WTC11 (cell line): ENCODE data around the gene MGAT5B. TPM values are rescaled to one million over a fixed set of nuclear protein-coding genes. Genes with fewer than 3 reads are reported as not detected.

ENCODE experiments used
- ATAC-seq: fragments of 200-7000 bp; cut with Tn5 transposase; 2 replicates; pipeline ENCODE4 v1.10.0; 2021; ENCODE audit warnings: mild to moderate bottlenecking, moderate library complexity
- CTCF ChIA-PET: fragments of 300-600 bp; sonication (Branson Sonifier 250); formaldehyde crosslinking; loops from one replicate; lab custom pipeline; 2021; ENCODE audit warnings: antibody characterized with exemption; lab: Charles Lee
- POLR2A ChIA-PET: fragments of 350-600 bp; sonication (Branson Sonifier 250); formaldehyde crosslinking; loops from one replicate; lab custom pipeline; 2021; ENCODE audit warnings: antibody characterized with exemption; lab: Charles Lee
- DNase-seq: peaks from one replicate; pipeline ENCODE4 v3.0.0; 2021; ENCODE audit warnings: low spot score
- H3K27ac Mint-ChIP-seq: 2 replicates; pipeline ENCODE4 v1.8.0; 2021; ENCODE audit warnings: mixed read lengths
- H3K27me3 Mint-ChIP-seq: 2 replicates; pipeline ENCODE4 v1.8.0; 2021; ENCODE audit warnings: low read depth, mild to moderate bottlenecking, moderate library complexity, mixed read lengths
- H3K36me3 Mint-ChIP-seq: 2 replicates; pipeline ENCODE4 v1.8.0; 2021; ENCODE audit warnings: mixed read lengths
- H3K4me1 Mint-ChIP-seq: 2 replicates; pipeline ENCODE4 v1.8.0; 2022; ENCODE audit warnings: mixed read lengths
- H3K4me3 Mint-ChIP-seq: 2 replicates; pipeline ENCODE4 v1.8.0; 2021; ENCODE audit warnings: mild to moderate bottlenecking, moderate library complexity, mixed read lengths
- H3K9me3 Mint-ChIP-seq: 2 replicates; pipeline ENCODE4 v1.8.0; 2021; ENCODE audit warnings: mixed read lengths
- CTCF ChIP-seq: fragments of 200-600 bp; IDR thresholded peaks from 2 replicates; pipeline ENCODE4 v1.8.0; 2022; ENCODE audit warnings: antibody characterized with exemption
- GABPB1 ChIP-seq: sonication (generic); formaldehyde crosslinking; IDR thresholded peaks from 2 replicates; pipeline ENCODE4 v1.8.1; 2023; ENCODE audit warnings: mild to moderate bottlenecking, missing genetic modification reagents
- NFATC4 ChIP-seq: fragments of 250-450 bp; sonication (Bioruptor Pico); IDR thresholded peaks from 2 replicates; pipeline ENCODE4 v1.9.0; 2021; ENCODE audit warnings: mild to moderate bottlenecking
- NFYB ChIP-seq: sonication (generic); formaldehyde crosslinking; conservative IDR thresholded peaks from 2 replicates; pipeline ENCODE4 v1.8.0; 2022; ENCODE audit warnings: low read depth, missing genetic modification reagents
- PRDM15 ChIP-seq: sonication (generic); formaldehyde crosslinking; IDR thresholded peaks from 2 replicates; pipeline ENCODE4 v1.8.0; 2022; ENCODE audit warnings: missing genetic modification reagents
- RORB ChIP-seq: fragments of 250-450 bp; sonication (Bioruptor Pico); IDR thresholded peaks from 2 replicates; pipeline ENCODE4 v1.9.0; 2021; ENCODE audit warnings: mild to moderate bottlenecking
- SOX15 ChIP-seq: fragments of 250-450 bp; sonication (Bioruptor Pico); IDR thresholded peaks from 2 replicates; pipeline ENCODE4 v1.9.0; 2021; ENCODE audit warnings: mild to moderate bottlenecking
- TP53 ChIP-seq: sonication (generic); formaldehyde crosslinking; IDR thresholded peaks from 2 replicates; pipeline ENCODE4 v1.8.1; 2023; ENCODE audit warnings: mild to moderate bottlenecking, missing genetic modification reagents
- USF2 ChIP-seq: sonication (generic); formaldehyde crosslinking; IDR thresholded peaks from 2 replicates; pipeline ENCODE4 v1.8.1; 2023; ENCODE audit warnings: mild to moderate bottlenecking, missing genetic modification reagents, moderate library complexity
- ZBTB21 ChIP-seq: sonication (generic); formaldehyde crosslinking; IDR thresholded peaks from 2 replicates; pipeline ENCODE4 v1.8.1; 2023; ENCODE audit warnings: mild to moderate bottlenecking, missing genetic modification reagents, borderline replicate concordance
- ZNF219 ChIP-seq: sonication (generic); formaldehyde crosslinking; IDR thresholded peaks from 2 replicates; pipeline ENCODE4 v1.8.0; 2023; ENCODE audit warnings: missing genetic modification reagents, mild to moderate bottlenecking, borderline replicate concordance
- ZNF671 ChIP-seq: fragments of 250-450 bp; sonication (Bioruptor Pico); IDR thresholded peaks from 2 replicates; pipeline ENCODE4 v1.8.0; 2021; ENCODE audit warnings: mild to moderate bottlenecking
- total RNA-seq: library from RNA; stranded (reverse); gene quantifications from 3 replicates; pipeline ENCODE4 v1.2.3, GENCODE V29; 2021
- TF ChIP-seq, protein P1 (sequence below): sonication (generic); formaldehyde crosslinking; IDR thresholded peaks from 2 replicates; pipeline ENCODE4 v1.8.0; 2023; ENCODE audit warnings: missing genetic modification reagents, mild to moderate bottlenecking, borderline replicate concordance

Gene MGAT5B
- total RNA-seq, 1 experiment from 2014 or later = 11.6 TPM

GRCh38 chr17:76830987-76831715 lies 37.1 kb upstream of the MGAT5B start:
- POLR2A ChIA-PET = no interaction called here
- CTCF ChIA-PET = no interaction called here
- Mint-ChIP-seq H3K36me3 (no peaks in the 10 kb centered on the region), H3K27me3 (no peaks in the 10 kb centered on the region), H3K4me3 (no peak overlapping the region), H3K4me1 (peaks cover 10% of the 10 kb centered on the region), H3K27ac (no peak overlapping the region), H3K9me3 (no peaks in the 10 kb centered on the region)
- DNase-seq (no peak), ATAC-seq (no peak)
- no peak for TF ChIP-seq NFATC4 (CRISPR knock-in tag)

GRCh38 chr17:76833034-76833644 lies 35.1 kb upstream of the MGAT5B start:
- Mint-ChIP-seq H3K4me3 (no peak overlapping the region), H3K4me1 (peaks cover 3% of the 10 kb centered on the region; the same call in 1 of the 2 replicates), H3K36me3 (no peaks in the 10 kb centered on the region), H3K27ac (no peak overlapping the region), H3K9me3 (no peaks in the 10 kb centered on the region), H3K27me3 (no peaks in the 10 kb centered on the region)
- ChIA-PET CTCF (interaction anchor here (1.5 kb wide), 1 partner anchor 223 kb away, joined by 4 read pairs; no protein-coding TSS in a partner anchor), POLR2A (no interaction called here)
- DNase-seq = no peak
- no peak for ATAC-seq
- TF ChIP-seq NFYB (CRISPR knock-in tag) (no peak), TP53 (CRISPR knock-in tag) (no peak), CTCF (no peak), SOX15 (CRISPR knock-in tag) (no peak), RORB (CRISPR knock-in tag) (no peak), ZNF671 (CRISPR knock-in tag) (no peak), ZBTB21 (no peak), GABPB1 (no peak), USF2 (no peak), PRDM15 (no peak), ZNF219 (CRISPR knock-in tag) (no peak)
- TF ChIP-seq, protein P1, sequence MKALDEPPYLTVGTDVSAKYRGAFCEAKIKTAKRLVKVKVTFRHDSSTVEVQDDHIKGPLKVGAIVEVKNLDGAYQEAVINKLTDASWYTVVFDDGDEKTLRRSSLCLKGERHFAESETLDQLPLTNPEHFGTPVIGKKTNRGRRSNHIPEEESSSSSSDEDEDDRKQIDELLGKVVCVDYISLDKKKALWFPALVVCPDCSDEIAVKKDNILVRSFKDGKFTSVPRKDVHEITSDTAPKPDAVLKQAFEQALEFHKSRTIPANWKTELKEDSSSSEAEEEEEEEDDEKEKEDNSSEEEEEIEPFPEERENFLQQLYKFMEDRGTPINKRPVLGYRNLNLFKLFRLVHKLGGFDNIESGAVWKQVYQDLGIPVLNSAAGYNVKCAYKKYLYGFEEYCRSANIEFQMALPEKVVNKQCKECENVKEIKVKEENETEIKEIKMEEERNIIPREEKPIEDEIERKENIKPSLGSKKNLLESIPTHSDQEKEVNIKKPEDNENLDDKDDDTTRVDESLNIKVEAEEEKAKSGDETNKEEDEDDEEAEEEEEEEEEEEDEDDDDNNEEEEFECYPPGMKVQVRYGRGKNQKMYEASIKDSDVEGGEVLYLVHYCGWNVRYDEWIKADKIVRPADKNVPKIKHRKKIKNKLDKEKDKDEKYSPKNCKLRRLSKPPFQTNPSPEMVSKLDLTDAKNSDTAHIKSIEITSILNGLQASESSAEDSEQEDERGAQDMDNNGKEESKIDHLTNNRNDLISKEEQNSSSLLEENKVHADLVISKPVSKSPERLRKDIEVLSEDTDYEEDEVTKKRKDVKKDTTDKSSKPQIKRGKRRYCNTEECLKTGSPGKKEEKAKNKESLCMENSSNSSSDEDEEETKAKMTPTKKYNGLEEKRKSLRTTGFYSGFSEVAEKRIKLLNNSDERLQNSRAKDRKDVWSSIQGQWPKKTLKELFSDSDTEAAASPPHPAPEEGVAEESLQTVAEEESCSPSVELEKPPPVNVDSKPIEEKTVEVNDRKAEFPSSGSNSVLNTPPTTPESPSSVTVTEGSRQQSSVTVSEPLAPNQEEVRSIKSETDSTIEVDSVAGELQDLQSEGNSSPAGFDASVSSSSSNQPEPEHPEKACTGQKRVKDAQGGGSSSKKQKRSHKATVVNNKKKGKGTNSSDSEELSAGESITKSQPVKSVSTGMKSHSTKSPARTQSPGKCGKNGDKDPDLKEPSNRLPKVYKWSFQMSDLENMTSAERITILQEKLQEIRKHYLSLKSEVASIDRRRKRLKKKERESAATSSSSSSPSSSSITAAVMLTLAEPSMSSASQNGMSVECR (CRISPR knock-in tag) = no peak
